HG02970 (cell line): ENCODE measurements around the gene MLX.

ENCODE experiments used
- ATAC-seq: cut with Tn5 transposase; IDR thresholded peaks from one replicate; pipeline ENCODE4 v1.9.1; 2021; ENCODE audit warnings: mild to moderate bottlenecking, moderate library complexity, moderate number of reproducible peaks; ENCODE audit not compliant: unreplicated experiment, low FRiP score

The MLX gene

GRCh38 chr17:42566883-42567573 is at the start of gene MLX:
Gene MLX, plus strand, starts transcription at chr17:42567100. Its CDS starts 25 bp downstream, at chr17:42567125.
- peak; percentile 74 for ATAC-seq

- no peak for ATAC-seq
These were observed 49.4 kb upstream of the MLX start for GRCh38 chr17:42517516-42517915.

GRCh38 chr17:42518046-42518754 is 48.7 kb upstream of the MLX start:
- no peak for ATAC-seq

- ATAC-seq: no peak
These were observed 48.0 kb upstream of the MLX start for GRCh38 chr17:42518755-42519545.

GRCh38 chr17:42519546-42520491 is 47.1 kb upstream of the MLX start:
- ATAC-seq: no peak

GRCh38 chr17:42520540-42520951 is 46.4 kb upstream of the MLX start:
- no peak for ATAC-seq

GRCh38 chr17:42521036-42521435 is 45.9 kb upstream of the MLX start:
- ATAC-seq: no peak

- ATAC-seq: no peak
These were observed 45.1 kb upstream of the MLX start for GRCh38 chr17:42521666-42522262.

- ATAC-seq: no peak
These were observed 44.6 kb upstream of the MLX start for GRCh38 chr17:42522263-42522790.

- ATAC-seq: no peak
These were observed 44.1 kb upstream of the MLX start for GRCh38 chr17:42522798-42523278.

- ATAC-seq: no peak
These were observed 41.7 kb upstream of the MLX start for GRCh38 chr17:42525221-42525620.

- no peak for ATAC-seq
These were observed 40.9 kb upstream of the MLX start for GRCh38 chr17:42526031-42526444.

GRCh38 chr17:42527932-42528331 is 39.0 kb upstream of the MLX start:
- ATAC-seq: no peak

- ATAC-seq: no peak
These were observed 37.8 kb upstream of the MLX start for GRCh38 chr17:42529061-42529460.

- no peak for ATAC-seq
These were observed 35.9 kb upstream of the MLX start for GRCh38 chr17:42530952-42531454.

GRCh38 chr17:42531455-42532354 is 35.2 kb upstream of the MLX start:
- no peak for ATAC-seq

- ATAC-seq: no peak
These were observed 31.5 kb upstream of the MLX start for GRCh38 chr17:42535155-42536047.
